Skeletal muscle satellite cell (primary cell): ENCODE data around the gene MBD1. TPM values are rescaled to one million over a fixed set of nuclear protein-coding genes. Genes with fewer than 3 reads are reported as not detected.
"Not testable (repeated sequence)": the region's sequence is repeated elsewhere in the genome, so short reads cannot be mapped to it uniquely, and the experiment has no call there.

ENCODE experiments used
- H3K27me3 ChIP-seq: 2 replicates; pipeline ENCODE4 v1.7.0; 2013; ENCODE audit warnings: low read length; ENCODE audit not compliant: control insufficient read depth, insufficient read depth
- H3K36me3 ChIP-seq: 2 replicates; pipeline ENCODE4 v1.7.0; 2013; ENCODE audit warnings: mild to moderate bottlenecking, control low read depth, low read length; ENCODE audit not compliant: insufficient read depth
- H3K4me1 ChIP-seq: 2 replicates; pipeline ENCODE4 v1.7.0; 2013; ENCODE audit warnings: low read length; ENCODE audit not compliant: control insufficient read depth, insufficient read depth
- H3K4me2 ChIP-seq: 2 replicates; pipeline ENCODE4 v1.7.0; 2013; ENCODE audit warnings: mild to moderate bottlenecking, low read length
- H3K4me3 ChIP-seq: 2 replicates; pipeline ENCODE4 v1.7.0; 2013; ENCODE audit warnings: low read length
- H3K9ac ChIP-seq: 2 replicates; pipeline ENCODE4 v1.7.0; 2013; ENCODE audit warnings: mild to moderate bottlenecking, low read depth, low read length, moderate library complexity
- H3K9me3 ChIP-seq: replicated peaks from 2 replicates; pipeline ENCODE4 v1.7.0; 2013; ENCODE audit warnings: mild to moderate bottlenecking, control low read depth, low read length
- total RNA-seq: library from RNA; depleted of rRNA; stranded (reverse); fragments of >200 nt; gene quantifications from 2 replicates; pipeline ENCODE4 v1.2.3, GENCODE V29; 2012; rRNA removed

The MBD1 gene
- total RNA-seq: 46.1 and 55.5 TPM in 2 replicates

GRCh38 chr18:50281295-50281971, at the start of gene MBD1:
MBD1 (minus strand) TSS chr18:50281523; CDS start chr18:50279992, 1,531 bp downstream.
- peaks cover 45% of the 10 kb centered on the region for H3K36me3 ChIP-seq
- H3K27me3 ChIP-seq: no peaks in the 10 kb centered on the region
- H3K4me1 ChIP-seq: peaks cover 51% of the 10 kb centered on the region
- H3K4me3 ChIP-seq: peak within 1 kb of the TSS; percentile 83
- H3K9me3 ChIP-seq: no peaks in the 10 kb centered on the region
- peak within 1 kb of the TSS; percentile 87 for H3K9ac ChIP-seq
- peak within 1 kb of the TSS; percentile 92 for H3K4me2 ChIP-seq

GRCh38 chr18:50330176-50330575, 48.9 kb upstream of the MBD1 start:
- Histone ChIP-seq H3K36me3 (no peaks in the 10 kb centered on the region), H3K9me3 (no peaks in the 10 kb centered on the region), H3K4me2 (no peak overlapping the region), H3K27me3 (peaks cover 8% of the 10 kb centered on the region), H3K4me1 (no peaks in the 10 kb centered on the region), H3K4me3 (no peak overlapping the region), H3K9ac (no peak overlapping the region)

- Histone ChIP-seq H3K4me3 (no peak overlapping the region), H3K4me2 (no peak overlapping the region), H3K36me3 (no peaks in the 10 kb centered on the region), H3K9ac (no peak overlapping the region), H3K9me3 (no peaks in the 10 kb centered on the region), H3K27me3 (peaks cover 11% of the 10 kb centered on the region), H3K4me1 (no peaks in the 10 kb centered on the region)
These were observed 46.7 kb upstream of the MBD1 start for GRCh38 chr18:50327983-50328382.

GRCh38 chr18:50320719-50321118, 39.4 kb upstream of the MBD1 start:
- no peaks in the 10 kb centered on the region for H3K4me1 ChIP-seq
- H3K4me3 ChIP-seq: no peak overlapping the region
- H3K9ac ChIP-seq: no peak overlapping the region
- peaks cover 17% of the 10 kb centered on the region for H3K27me3 ChIP-seq
- H3K36me3 ChIP-seq: no peaks in the 10 kb centered on the region
- no peak overlapping the region for H3K4me2 ChIP-seq
- H3K9me3 ChIP-seq: no peaks in the 10 kb centered on the region

- H3K9me3 ChIP-seq: no peaks in the 10 kb centered on the region
- H3K4me2 ChIP-seq: no peak overlapping the region
- H3K36me3 ChIP-seq: no peaks in the 10 kb centered on the region
- H3K27me3 ChIP-seq: peaks cover 20% of the 10 kb centered on the region
- H3K4me1 ChIP-seq: no peaks in the 10 kb centered on the region
- no peak overlapping the region for H3K4me3 ChIP-seq
- no peak overlapping the region for H3K9ac ChIP-seq
These were observed 34.0 kb upstream of the MBD1 start for GRCh38 chr18:50315100-50315871.

- H3K9me3 ChIP-seq: no peaks in the 10 kb centered on the region
- peaks cover 20% of the 10 kb centered on the region for H3K27me3 ChIP-seq
- no peaks in the 10 kb centered on the region for H3K36me3 ChIP-seq
- no peak overlapping the region for H3K4me2 ChIP-seq
- H3K9ac ChIP-seq: no peak overlapping the region
- no peak overlapping the region for H3K4me3 ChIP-seq
- H3K4me1 ChIP-seq: no peaks in the 10 kb centered on the region
These were observed 32.6 kb upstream of the MBD1 start for GRCh38 chr18:50313873-50314460.

GRCh38 chr18:50313031-50313607, 31.8 kb upstream of the MBD1 start:
- H3K9ac ChIP-seq: no peak overlapping the region
- peaks cover 4% of the 10 kb centered on the region for H3K4me1 ChIP-seq
- H3K4me2 ChIP-seq: no peak overlapping the region

GRCh38 chr18:50312296-50313030, 31.1 kb upstream of the MBD1 start:
- H3K4me3 ChIP-seq: no peak overlapping the region
- peaks cover 4% of the 10 kb centered on the region for H3K4me1 ChIP-seq
- no peak overlapping the region for H3K9ac ChIP-seq
- H3K9me3 ChIP-seq: no peaks in the 10 kb centered on the region
- peaks cover 20% of the 10 kb centered on the region for H3K27me3 ChIP-seq
- no peaks in the 10 kb centered on the region for H3K36me3 ChIP-seq
- no peak overlapping the region for H3K4me2 ChIP-seq

More at GRCh38 chr18:50313031-50313607, 31.8 kb upstream of the MBD1 start:
- H3K9me3 ChIP-seq: no peaks in the 10 kb centered on the region
- H3K4me3 ChIP-seq: no peak overlapping the region
- no peaks in the 10 kb centered on the region for H3K36me3 ChIP-seq
- H3K27me3 ChIP-seq: peaks cover 20% of the 10 kb centered on the region

GRCh38 chr18:50311650-50312049, 30.3 kb upstream of the MBD1 start:
- Histone ChIP-seq H3K4me2 (no peak overlapping the region), H3K36me3 (no peaks in the 10 kb centered on the region), H3K9ac (no peak overlapping the region), H3K9me3 (no peaks in the 10 kb centered on the region), H3K27me3 (peaks cover 17% of the 10 kb centered on the region), H3K4me1 (peaks cover 8% of the 10 kb centered on the region), H3K4me3 (no peak overlapping the region)

- no peaks in the 10 kb centered on the region for H3K36me3 ChIP-seq
- H3K4me1 ChIP-seq: peaks cover 8% of the 10 kb centered on the region
- H3K4me3 ChIP-seq: no peak overlapping the region
- H3K27me3 ChIP-seq: peaks cover 12% of the 10 kb centered on the region
- H3K4me2 ChIP-seq: no peak overlapping the region
- no peaks in the 10 kb centered on the region for H3K9me3 ChIP-seq
- H3K9ac ChIP-seq: no peak overlapping the region
These were observed 28.8 kb upstream of the MBD1 start for GRCh38 chr18:50310080-50310479.

- not testable (repeated sequence) for H3K9me3 ChIP-seq
These were observed 27.5 kb upstream of the MBD1 start for GRCh38 chr18:50308851-50309250.

More at GRCh38 chr18:50308851-50309250, 27.5 kb upstream of the MBD1 start:
- H3K4me1 ChIP-seq, H3K27me3 ChIP-seq, H3K4me2 ChIP-seq, H3K4me3 ChIP-seq, H3K9ac ChIP-seq, H3K36me3 ChIP-seq: not testable (repeated sequence)
